HG02943 (cell line): ENCODE results near the gene KSR2.
"Not testable (repeated sequence)": the region's sequence is repeated elsewhere in the genome, so short reads cannot be mapped to it uniquely, and the experiment has no call there.

ENCODE experiments used
- ATAC-seq: cut with Tn5 transposase; IDR thresholded peaks from one replicate; pipeline ENCODE4 v1.9.1; 2021; ENCODE audit warnings: mild to moderate bottlenecking, low read depth, moderate library complexity; ENCODE audit not compliant: unreplicated experiment

Gene KSR2

GRCh38 chr12:117861691-117862090, 107.1 kb downstream of the KSR2 start:
- no peak for ATAC-seq

GRCh38 chr12:117860787-117861290, 108.0 kb downstream of the KSR2 start:
- ATAC-seq: not testable (repeated sequence)

- ATAC-seq: no peak
Measured at GRCh38 chr12:117860111-117860510, 108.7 kb downstream of the KSR2 start.

GRCh38 chr12:117857632-117858612, 110.9 kb downstream of the KSR2 start:
- no peak for ATAC-seq

- not testable (repeated sequence) for ATAC-seq
Measured at GRCh38 chr12:117857139-117857538, 111.7 kb downstream of the KSR2 start.

- ATAC-seq: no peak
Measured at GRCh38 chr12:117855165-117855564, 113.6 kb downstream of the KSR2 start.

- no peak for ATAC-seq
Measured at GRCh38 chr12:117854339-117855012, 114.3 kb downstream of the KSR2 start.

- ATAC-seq: no peak
Measured at GRCh38 chr12:117853600-117853999, 115.2 kb downstream of the KSR2 start.

GRCh38 chr12:117850048-117850447, 118.7 kb downstream of the KSR2 start:
- no peak for ATAC-seq

GRCh38 chr12:117847371-117847770, 121.4 kb downstream of the KSR2 start:
- ATAC-seq: no peak

- ATAC-seq: no peak
Measured at GRCh38 chr12:117845271-117845904, 123.4 kb downstream of the KSR2 start.

GRCh38 chr12:117844114-117844830, 124.5 kb downstream of the KSR2 start:
- ATAC-seq: no peak

GRCh38 chr12:117842630-117843029, 126.2 kb downstream of the KSR2 start:
- ATAC-seq: no peak

- no peak for ATAC-seq
Measured at GRCh38 chr12:117842220-117842619, 126.6 kb downstream of the KSR2 start.

GRCh38 chr12:117837737-117838050, 131.1 kb downstream of the KSR2 start:
- ATAC-seq: no peak

GRCh38 chr12:117836999-117837736, 131.6 kb downstream of the KSR2 start:
- no peak for ATAC-seq

- no peak for ATAC-seq
Measured at GRCh38 chr12:117836476-117836875, 132.3 kb downstream of the KSR2 start.

- no peak for ATAC-seq
Measured at GRCh38 chr12:117835156-117835555, 133.6 kb downstream of the KSR2 start.
